GM10266 (cell line): ENCODE results near the gene IGSF1.

Experiments
- DNase-seq: peaks from one replicate; pipeline ENCODE4 v3.0.0; 2012; ENCODE audit errors: extremely low spot score
- TF ChIP-seq, protein P1 (sequence below): IDR thresholded peaks from 2 replicates; pipeline ENCODE4 v1.5.1; 2012; ENCODE audit warnings: mild to moderate bottlenecking, low read depth; ENCODE audit not compliant: control insufficient read depth, insufficient read depth; ENCODE audit errors: missing control alignments

IGSF1 gene

DNA sequence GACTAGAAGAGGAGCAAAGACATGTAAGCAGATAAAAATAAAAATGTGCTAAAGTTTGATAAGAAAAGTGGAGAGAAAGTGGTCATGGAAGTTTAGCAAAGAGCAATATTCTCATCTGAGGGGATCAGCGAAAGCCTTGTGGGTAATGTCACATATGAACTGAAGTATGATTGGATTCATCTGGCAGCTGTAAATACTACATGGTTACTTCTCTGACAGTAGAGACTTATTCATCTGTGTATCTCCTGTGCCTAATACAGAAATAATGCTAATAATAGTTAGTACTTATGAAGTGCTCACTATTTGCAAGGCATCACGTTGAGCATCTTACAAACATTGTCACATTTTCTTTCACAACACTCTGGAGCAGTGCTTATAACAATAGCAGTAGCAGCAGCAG lies 8.9 kb upstream of the IGSF1 start:
- DNase-seq, result no peak
- TF ChIP-seq, protein P1, sequence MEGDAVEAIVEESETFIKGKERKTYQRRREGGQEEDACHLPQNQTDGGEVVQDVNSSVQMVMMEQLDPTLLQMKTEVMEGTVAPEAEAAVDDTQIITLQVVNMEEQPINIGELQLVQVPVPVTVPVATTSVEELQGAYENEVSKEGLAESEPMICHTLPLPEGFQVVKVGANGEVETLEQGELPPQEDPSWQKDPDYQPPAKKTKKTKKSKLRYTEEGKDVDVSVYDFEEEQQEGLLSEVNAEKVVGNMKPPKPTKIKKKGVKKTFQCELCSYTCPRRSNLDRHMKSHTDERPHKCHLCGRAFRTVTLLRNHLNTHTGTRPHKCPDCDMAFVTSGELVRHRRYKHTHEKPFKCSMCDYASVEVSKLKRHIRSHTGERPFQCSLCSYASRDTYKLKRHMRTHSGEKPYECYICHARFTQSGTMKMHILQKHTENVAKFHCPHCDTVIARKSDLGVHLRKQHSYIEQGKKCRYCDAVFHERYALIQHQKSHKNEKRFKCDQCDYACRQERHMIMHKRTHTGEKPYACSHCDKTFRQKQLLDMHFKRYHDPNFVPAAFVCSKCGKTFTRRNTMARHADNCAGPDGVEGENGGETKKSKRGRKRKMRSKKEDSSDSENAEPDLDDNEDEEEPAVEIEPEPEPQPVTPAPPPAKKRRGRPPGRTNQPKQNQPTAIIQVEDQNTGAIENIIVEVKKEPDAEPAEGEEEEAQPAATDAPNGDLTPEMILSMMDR, result no peak

DNA sequence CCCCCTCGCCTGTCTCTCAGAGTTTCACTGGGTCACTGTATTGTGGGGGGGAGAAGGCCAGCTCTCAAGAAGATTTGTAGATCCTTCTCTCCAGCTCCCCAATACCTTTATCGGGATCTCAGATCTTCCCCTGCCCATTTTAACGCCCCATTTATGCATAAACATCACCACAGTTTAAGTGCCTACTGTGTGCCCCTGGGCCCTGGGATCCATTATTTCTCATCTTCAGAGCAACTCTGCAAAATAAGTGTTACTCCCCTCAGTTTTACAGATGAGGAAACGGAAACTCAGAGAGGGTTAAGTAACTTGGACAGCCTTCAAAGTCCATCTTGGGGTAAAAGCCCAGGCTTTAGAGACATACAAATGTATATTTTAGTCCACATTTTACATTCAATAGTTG lies 421 bp upstream of the IGSF1 start:
- TF ChIP-seq, protein P1, result no peak
- DNase-seq, result no peak

DNA sequence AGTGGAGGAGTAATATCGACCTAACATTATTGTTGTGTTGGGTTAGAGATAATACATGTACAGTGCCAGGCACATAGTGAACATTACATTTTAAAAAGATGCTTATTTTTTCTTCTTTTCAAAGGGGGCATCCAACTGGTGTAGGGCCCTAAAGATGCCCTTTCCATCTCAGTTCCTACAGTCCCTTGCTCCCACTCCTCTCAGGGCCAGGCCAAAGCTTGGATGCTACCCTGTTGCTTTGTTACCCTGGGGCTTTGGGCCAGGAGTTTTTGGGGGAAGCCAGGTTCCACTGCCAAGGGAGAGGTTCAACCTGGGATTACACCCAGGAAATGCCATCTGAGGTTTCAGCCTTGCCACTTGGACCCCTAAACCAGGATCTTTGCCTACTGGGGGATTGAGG lies 918 bp downstream of the IGSF1 start:
- TF ChIP-seq, protein P1, result no peak
- DNase-seq, result no peak

DNA sequence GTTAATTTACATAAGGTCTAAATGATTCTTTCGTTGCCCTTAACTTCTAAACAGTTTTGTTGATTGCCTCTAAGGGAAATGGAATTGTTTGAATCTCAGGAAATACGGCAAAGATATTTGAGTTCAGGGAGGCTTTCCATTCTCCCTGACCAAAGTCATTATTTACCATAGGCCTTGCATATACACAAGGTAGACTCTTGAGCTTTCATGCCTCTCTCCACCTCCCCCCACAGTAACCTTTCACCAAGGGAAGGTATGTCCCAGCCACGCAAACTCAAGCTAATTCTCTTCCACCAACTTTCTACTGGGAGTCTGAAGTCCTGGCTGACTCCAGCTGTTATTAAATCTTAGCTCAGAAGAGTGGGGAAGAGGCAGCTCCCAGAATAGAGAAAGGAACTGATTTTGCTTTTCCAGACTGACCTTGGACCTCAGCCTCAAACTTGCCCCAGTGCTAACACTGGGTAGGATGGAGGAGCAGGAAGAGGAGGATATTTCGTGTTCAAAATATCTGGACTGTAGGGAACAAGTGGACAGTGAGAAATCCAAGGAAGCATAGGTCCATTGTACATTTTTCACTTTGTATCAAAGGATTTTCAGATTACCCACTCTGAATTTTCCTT lies 1.4 kb downstream of the IGSF1 start:
- TF ChIP-seq, protein P1, result no peak
- DNase-seq, result no peak

DNA sequence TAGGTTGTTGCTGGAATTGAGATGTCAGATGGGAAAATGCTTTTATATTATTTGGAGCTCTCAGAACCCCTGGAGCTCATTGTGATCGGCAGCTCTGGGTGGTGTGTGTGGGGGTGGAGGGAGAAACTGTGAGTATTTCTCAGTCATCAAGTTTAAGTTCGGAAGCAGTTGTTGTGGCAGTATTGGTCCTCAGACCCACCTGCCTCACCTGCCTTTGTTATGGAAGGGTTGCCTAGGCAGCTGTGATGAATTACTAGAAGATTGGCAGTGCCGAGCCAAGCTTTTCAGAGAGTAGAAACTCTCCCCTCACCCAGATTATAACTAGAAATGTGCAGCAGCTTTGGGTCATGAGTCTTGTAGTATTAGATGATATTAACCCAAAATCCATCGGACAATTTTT lies 9.5 kb downstream of the IGSF1 start:
- no peak for DNase-seq
- TF ChIP-seq, protein P1, result no peak

DNA sequence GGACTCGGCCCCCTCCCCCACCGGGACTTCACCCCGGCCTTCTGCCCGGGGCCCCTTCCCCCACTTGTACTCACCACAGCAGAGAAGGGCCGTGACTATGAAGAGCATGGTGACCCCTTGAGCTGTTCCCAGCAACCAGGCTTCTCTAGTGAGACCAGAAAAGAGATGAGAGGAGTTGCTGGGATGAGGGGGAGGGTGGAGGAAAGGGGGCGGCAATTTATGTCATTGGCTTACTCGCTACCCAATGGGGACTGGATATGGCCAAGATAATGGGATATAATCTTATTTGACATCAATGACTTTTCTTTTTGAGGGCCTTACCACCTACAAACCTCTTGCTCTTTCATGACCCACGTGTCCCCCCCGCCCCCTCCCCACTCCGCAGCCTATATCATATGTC lies 9.9 kb downstream of the IGSF1 start:
- DNase-seq, result no peak
- TF ChIP-seq, protein P1, result no peak

DNA sequence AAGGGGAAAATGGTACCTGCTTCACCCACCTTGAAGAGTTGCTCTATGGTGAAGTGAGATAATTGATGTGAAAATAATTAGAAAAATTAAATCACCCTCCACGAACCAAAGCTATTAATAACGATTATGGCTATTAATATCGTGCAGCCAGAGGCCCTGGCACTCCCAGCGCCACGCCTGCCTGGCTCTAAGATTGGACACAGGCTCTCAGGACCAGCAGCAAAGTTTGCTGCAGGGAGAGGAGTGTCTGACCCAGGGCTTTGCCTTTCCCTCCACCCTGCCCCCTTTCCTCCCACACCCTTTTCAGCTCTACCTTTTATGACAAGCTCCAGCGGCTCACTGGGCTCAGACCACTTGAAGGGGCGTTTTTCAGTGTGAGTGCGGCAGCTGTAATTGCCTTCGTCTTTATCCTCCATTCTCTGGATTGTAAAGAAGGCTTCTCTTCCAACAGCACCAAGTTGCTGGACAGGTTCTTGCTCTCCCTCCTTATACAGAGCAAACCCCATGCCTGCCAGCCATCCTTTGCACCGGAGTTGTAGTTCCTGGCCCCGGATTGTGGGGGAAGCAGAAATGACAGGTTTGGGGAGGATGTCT lies 11.5 kb downstream of the IGSF1 start:
- DNase-seq, result no peak
- TF ChIP-seq, protein P1, result no peak
